GM19351 (cell line): ENCODE results near the gene NEK9.

Experiments used
- ATAC-seq: cut with Tn5 transposase; IDR thresholded peaks from one replicate; pipeline ENCODE4 v1.9.1; 2021; ENCODE audit warnings: mild to moderate bottlenecking, moderate library complexity; ENCODE audit not compliant: unreplicated experiment

The NEK9 gene

GRCh38 chr14:75113932-75114539 is 12.8 kb downstream of the NEK9 start:
- ATAC-seq = no peak

- no peak for ATAC-seq
These were observed 17.0 kb downstream of the NEK9 start for GRCh38 chr14:75109877-75110276.

- no peak for ATAC-seq
These were observed 19.7 kb downstream of the NEK9 start for GRCh38 chr14:75107186-75107585.

GRCh38 chr14:75101491-75101890 is 25.4 kb downstream of the NEK9 start:
- no peak for ATAC-seq

- ATAC-seq = no peak
These were observed 28.2 kb downstream of the NEK9 start for GRCh38 chr14:75098682-75099081.

GRCh38 chr14:75098212-75098611 is 28.6 kb downstream of the NEK9 start:
- no peak for ATAC-seq

- ATAC-seq = no peak
These were observed 29.9 kb downstream of the NEK9 start for GRCh38 chr14:75096959-75097358.

GRCh38 chr14:75095690-75096089 is 31.2 kb downstream of the NEK9 start:
- ATAC-seq = no peak

GRCh38 chr14:75094896-75095295 is 32.0 kb downstream of the NEK9 start:
- no peak for ATAC-seq

GRCh38 chr14:75092698-75093097 is 34.1 kb downstream of the NEK9 start:
- ATAC-seq = no peak

- ATAC-seq = no peak
These were observed 35.6 kb downstream of the NEK9 start for GRCh38 chr14:75091251-75091650.

- ATAC-seq = no peak
These were observed 36.5 kb downstream of the NEK9 start for GRCh38 chr14:75090353-75090752.

- ATAC-seq = no peak
These were observed 38.1 kb downstream of the NEK9 start for GRCh38 chr14:75088566-75089373.

GRCh38 chr14:75088153-75088552 is 38.7 kb downstream of the NEK9 start:
- no peak for ATAC-seq

GRCh38 chr14:75084513-75084912 is 42.3 kb downstream of the NEK9 start:
- ATAC-seq = no peak

GRCh38 chr14:75083271-75083670 is 43.6 kb downstream of the NEK9 start:
- ATAC-seq = no peak

- ATAC-seq = no peak
These were observed 45.1 kb downstream of the NEK9 start for GRCh38 chr14:75081660-75082229.

- no peak for ATAC-seq
These were observed 47.3 kb downstream of the NEK9 start for GRCh38 chr14:75079521-75079920.

GRCh38 chr14:75077794-75078193 is 49.1 kb downstream of the NEK9 start:
- ATAC-seq = no peak

- no peak for ATAC-seq
These were observed 56.5 kb downstream of the NEK9 start for GRCh38 chr14:75070383-75070782.

GRCh38 chr14:75069811-75070145 is 57.1 kb downstream of the NEK9 start:
- ATAC-seq = no peak

GRCh38 chr14:75069121-75069810 is 57.6 kb downstream of the NEK9 start, which contains the start of gene ZC2HC1C:
TSS of gene ZC2HC1C (plus strand) at chr14:75069641. CDS start at chr14:75070574, 933 bp downstream.
- ATAC-seq = peak; percentile 82
